PC-9 (cell line): ENCODE measurements around the gene TTC28. TPM values are rescaled to one million over a fixed set of nuclear protein-coding genes. Genes with fewer than 3 reads are reported as not detected.

Source experiments
- BruUV-seq: library from RNA; stranded (reverse); fragments of 400-500 nt; replicated peaks from 2 replicates; lab custom pipeline; 2021; lab: Mats Ljungman, UMichigan
- CTCF ChIA-PET: fragments of 300-600 bp; sonication (Branson Sonifier 250); formaldehyde crosslinking; loops from one replicate; lab custom pipeline; 2022; ENCODE audit warnings: antibody characterized with exemption; lab: Charles Lee
- POLR2A ChIA-PET: fragments of 300-600 bp; sonication (Branson Sonifier 250); formaldehyde crosslinking; loops from one replicate; lab custom pipeline; 2022; ENCODE audit warnings: antibody characterized with exemption; ENCODE audit not compliant: unreplicated experiment; lab: Charles Lee
- DNase-seq, 2 experiments: peaks; one replicate each; pipeline versions ENCODE4 v3.0.0 to v3.0.0-alpha.2; 2015 to 2022; ENCODE audit warnings: mixed read lengths in 1 of 2
- H2AFZ ChIP-seq: fragments of 200-600 bp; sonication (generic); 2 replicates; pipeline ENCODE4 v1.8.1; 2017; ENCODE audit warnings: antibody characterized with exemption
- H3F3A ChIP-seq: fragments of 200-600 bp; sonication (generic); 2 replicates; pipeline ENCODE4 v1.8.1; 2017; ENCODE audit warnings: antibody characterized with exemption, mild to moderate bottlenecking, low read depth; ENCODE audit not compliant: insufficient read depth
- H3K27ac ChIP-seq: fragments of 200-600 bp; sonication (generic); 2 replicates; pipeline ENCODE4 v1.6.1; 2016; ENCODE audit warnings: mixed run types
- H3K27me3 ChIP-seq: fragments of 200-600 bp; sonication (generic); 2 replicates; pipeline ENCODE4 v1.6.1; 2016; ENCODE audit warnings: low read depth, mixed run types; ENCODE audit not compliant: insufficient read depth
- H3K36me3 ChIP-seq: fragments of 200-600 bp; sonication (generic); 2 replicates; pipeline ENCODE4 v1.6.1; 2016; ENCODE audit warnings: low read depth, mixed run types
- H3K4me1 ChIP-seq: fragments of 200-600 bp; sonication (generic); replicated peaks from 2 replicates; pipeline ENCODE4 v1.6.1; 2016; ENCODE audit warnings: mixed run types; ENCODE audit not compliant: insufficient read depth
- H3K4me2 ChIP-seq: fragments of 200-600 bp; sonication (generic); 2 replicates; pipeline ENCODE4 v1.6.1; 2017; ENCODE audit warnings: mixed run types
- H3K4me3 ChIP-seq: fragments of 200-600 bp; sonication (generic); 2 replicates; pipeline ENCODE4 v1.6.1; 2016; ENCODE audit warnings: mixed run types
- H3K79me2 ChIP-seq: fragments of 200-600 bp; sonication (generic); 2 replicates; pipeline ENCODE4 v1.6.1; 2017; ENCODE audit warnings: low read depth, mixed run types
- H3K9me2 ChIP-seq: fragments of 200-600 bp; sonication (generic); 2 replicates; pipeline ENCODE4 v1.8.1; 2017; ENCODE audit warnings: mild to moderate bottlenecking; ENCODE audit not compliant: insufficient read depth
- H3K9me3 ChIP-seq: fragments of 200-600 bp; sonication (generic); 2 replicates; pipeline ENCODE4 v1.8.1; 2016; ENCODE audit warnings: low read depth; ENCODE audit not compliant: insufficient read depth
- H4K20me1 ChIP-seq: fragments of 200-600 bp; sonication (generic); 2 replicates; pipeline ENCODE4 v1.8.1; 2017; ENCODE audit not compliant: insufficient read depth
- EZH2 ChIP-seq: fragments of 200-600 bp; sonication (generic); IDR thresholded peaks from 2 replicates; pipeline ENCODE4 v1.8.0; 2017; ENCODE audit warnings: antibody characterized with exemption, low read depth
- intact Hi-C: fragments of 100-400 bp; cut with micrococcal nuclease; formaldehyde crosslinking; loops from one replicate; pipeline ENCODE4 v1.10.0; 2022; ENCODE audit not compliant: unreplicated experiment
- microRNA-seq: library from miRNA; unstranded; fragments of <30 nt; microRNA quantifications from one replicate; pipeline ENCODE4 v1.2.0, GENCODE V29; 2021; ENCODE audit warnings: borderline number of aligned reads, borderline replicate concordance
- total RNA-seq: library from RNA; stranded (reverse); gene quantifications from 2 replicates; pipeline ENCODE4 v1.2.3, GENCODE V29; 2021
- TF ChIP-seq, protein P1 (sequence below): fragments of 200-600 bp; sonication (generic); conservative IDR thresholded peaks from 2 replicates; pipeline ENCODE4 v1.6.1; 2017; ENCODE audit warnings: mixed run types, antibody characterized with exemption, mild to moderate bottlenecking, moderate library complexity

TTC28 gene
- total RNA-seq, 1 experiment from 2014 or later: 6.7 TPM

DNA sequence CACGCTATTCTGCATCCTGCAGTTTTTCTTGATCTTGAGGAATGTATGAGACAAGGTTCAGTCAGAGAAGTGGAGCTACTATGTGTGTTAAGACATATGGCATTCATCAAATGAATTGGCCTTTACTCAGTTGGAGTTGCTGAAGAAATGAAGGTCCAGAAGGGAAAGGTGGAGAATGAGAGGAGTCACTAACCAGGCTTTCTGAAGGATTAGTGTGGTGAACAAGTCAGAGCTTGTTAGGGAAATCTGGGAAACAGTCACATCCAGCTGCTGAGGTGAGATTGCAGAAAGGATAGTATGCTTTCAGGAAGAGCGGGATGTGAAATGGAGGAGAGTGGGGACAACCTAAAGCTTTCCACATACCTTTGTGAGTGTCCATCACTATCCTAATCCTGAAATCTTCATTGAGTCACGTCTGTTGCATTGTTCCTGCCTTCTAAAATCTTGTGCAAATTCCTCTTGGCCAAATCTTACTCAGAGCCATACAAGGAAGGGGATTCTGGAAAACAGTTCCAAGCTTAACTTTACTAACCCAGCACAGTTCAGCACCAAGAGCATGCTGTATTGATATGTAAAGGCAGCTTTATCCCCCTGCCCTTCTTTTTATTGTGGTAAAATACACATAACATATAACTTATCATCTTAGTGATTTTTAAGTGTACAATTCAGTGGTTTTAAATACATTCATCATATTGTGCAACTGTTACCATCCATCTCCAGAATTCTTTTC is 749.1 kb downstream of the TTC28 start:
- H3K4me2 ChIP-seq: no peak overlapping the region
- DNase-seq: no peak
- no peak overlapping the region for H3K27ac ChIP-seq
- no peaks in the 10 kb centered on the region for H3K36me3 ChIP-seq
- no peaks in the 10 kb centered on the region for H3K9me3 ChIP-seq
- H3K4me1 ChIP-seq: no peaks in the 10 kb centered on the region
- H3K79me2 ChIP-seq: no peaks in the 10 kb centered on the region
- H4K20me1 ChIP-seq: no peaks in the 10 kb centered on the region
- POLR2A ChIA-PET: interaction anchor here (0.6 kb wide), 1 partner anchor 15 kb away, joined by 3 read pairs; no protein-coding TSS in a partner anchor
- H3K4me3 ChIP-seq: no peak overlapping the region
- intact Hi-C loops: no loop called here
- peaks cover 9% of the 10 kb centered on the region; the same call in 1 of the 2 replicates for H3F3A ChIP-seq
- no peaks in the 10 kb centered on the region for H3K9me2 ChIP-seq
- CTCF ChIA-PET: no interaction called here
- H2AFZ ChIP-seq: no peak overlapping the region
- H3K27me3 ChIP-seq: no peaks in the 10 kb centered on the region
- TF ChIP-seq, protein P1, sequence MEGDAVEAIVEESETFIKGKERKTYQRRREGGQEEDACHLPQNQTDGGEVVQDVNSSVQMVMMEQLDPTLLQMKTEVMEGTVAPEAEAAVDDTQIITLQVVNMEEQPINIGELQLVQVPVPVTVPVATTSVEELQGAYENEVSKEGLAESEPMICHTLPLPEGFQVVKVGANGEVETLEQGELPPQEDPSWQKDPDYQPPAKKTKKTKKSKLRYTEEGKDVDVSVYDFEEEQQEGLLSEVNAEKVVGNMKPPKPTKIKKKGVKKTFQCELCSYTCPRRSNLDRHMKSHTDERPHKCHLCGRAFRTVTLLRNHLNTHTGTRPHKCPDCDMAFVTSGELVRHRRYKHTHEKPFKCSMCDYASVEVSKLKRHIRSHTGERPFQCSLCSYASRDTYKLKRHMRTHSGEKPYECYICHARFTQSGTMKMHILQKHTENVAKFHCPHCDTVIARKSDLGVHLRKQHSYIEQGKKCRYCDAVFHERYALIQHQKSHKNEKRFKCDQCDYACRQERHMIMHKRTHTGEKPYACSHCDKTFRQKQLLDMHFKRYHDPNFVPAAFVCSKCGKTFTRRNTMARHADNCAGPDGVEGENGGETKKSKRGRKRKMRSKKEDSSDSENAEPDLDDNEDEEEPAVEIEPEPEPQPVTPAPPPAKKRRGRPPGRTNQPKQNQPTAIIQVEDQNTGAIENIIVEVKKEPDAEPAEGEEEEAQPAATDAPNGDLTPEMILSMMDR: no peak
- TF ChIP-seq EZH2: no peak
- BruUV-seq: no TSS peak

Small RNA genes within 50 kb of the gene (microRNA-seq; reads per million reads assigned to microRNA genes)
- not detected for gene MIR5739

Other genes with a start within 250 kb of the TTC28 start
- gene CHEK2, start 62.0 kb upstream of the TTC28 start, total RNA-seq: 27.2 and 32.8 TPM in 2 replicates
- gene HSCB, start 62.2 kb upstream of the TTC28 start, total RNA-seq: 8.3 and 10.0 TPM in 2 replicates
- gene CCDC117, start 92.9 kb upstream of the TTC28 start, total RNA-seq: 11.4 and 12.3 TPM in 2 replicates
- 35.2 and 47.7 TPM in 2 replicates for gene XBP1, start 120.7 kb upstream of the TTC28 start, total RNA-seq
- gene ZNRF3, start 203.7 kb upstream of the TTC28 start, total RNA-seq: 5.2 TPM in 2 replicates